Measurements from ENCODE around the gene IFI6. TPM values are rescaled to one million over a fixed set of nuclear protein-coding genes. Genes with fewer than 3 reads are reported as not detected.
"Not testable (repeated sequence)": the region's sequence is repeated elsewhere in the genome, so short reads cannot be mapped to it uniquely, and the experiment has no call there.

Gene IFI6
- total and polyA plus RNA-seq, 4 donors, result 5.9 to 339 (median 169) TPM

DNA sequence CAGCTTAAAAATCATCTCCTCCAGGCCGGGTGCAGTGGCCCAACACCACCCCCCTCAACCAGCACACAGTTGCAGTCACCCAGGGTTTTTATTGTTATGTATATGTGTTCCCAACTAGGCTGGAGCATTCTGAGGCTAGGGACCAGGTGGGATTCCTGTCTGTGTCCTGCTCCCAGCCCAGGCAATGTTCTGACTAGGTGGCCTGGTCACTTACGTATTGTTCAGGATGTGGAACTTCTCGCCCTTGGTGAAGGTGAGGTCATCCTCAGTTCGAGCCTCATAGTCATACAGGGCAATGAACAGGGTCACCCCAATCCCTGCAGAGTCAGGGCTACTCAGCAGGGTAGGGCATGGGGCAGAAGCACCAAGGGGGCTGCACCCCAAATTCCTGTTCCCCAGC lies 49.2 kb downstream of the IFI6 start:
- H3K9ac ChIP-seq (ENCODE audit: low read depth in 1 of 2, low read length in 2 of 2), result no peak overlapping the region
- H3K27ac ChIP-seq (ENCODE audit: low read depth in 1 of 2, low read length in 2 of 2), result no peak overlapping the region
- TF ChIP-seq MAX (IDR thresholded peaks at IDR 0.05), result no peak
- no peak for TF ChIP-seq TAF1 (conservative IDR thresholded peaks at IDR 0.05)
- TF ChIP-seq HNF4G (IDR thresholded peaks at IDR 0.05), result no peak
- TF ChIP-seq GABPA (IDR thresholded peaks at IDR 0.05 in 1 of 2, conservative IDR thresholded peaks at IDR 0.05 in 1 of 2), result no peak
- TF ChIP-seq YY1 (IDR thresholded peaks at IDR 0.05), result no peak
- TF ChIP-seq, protein P1, sequence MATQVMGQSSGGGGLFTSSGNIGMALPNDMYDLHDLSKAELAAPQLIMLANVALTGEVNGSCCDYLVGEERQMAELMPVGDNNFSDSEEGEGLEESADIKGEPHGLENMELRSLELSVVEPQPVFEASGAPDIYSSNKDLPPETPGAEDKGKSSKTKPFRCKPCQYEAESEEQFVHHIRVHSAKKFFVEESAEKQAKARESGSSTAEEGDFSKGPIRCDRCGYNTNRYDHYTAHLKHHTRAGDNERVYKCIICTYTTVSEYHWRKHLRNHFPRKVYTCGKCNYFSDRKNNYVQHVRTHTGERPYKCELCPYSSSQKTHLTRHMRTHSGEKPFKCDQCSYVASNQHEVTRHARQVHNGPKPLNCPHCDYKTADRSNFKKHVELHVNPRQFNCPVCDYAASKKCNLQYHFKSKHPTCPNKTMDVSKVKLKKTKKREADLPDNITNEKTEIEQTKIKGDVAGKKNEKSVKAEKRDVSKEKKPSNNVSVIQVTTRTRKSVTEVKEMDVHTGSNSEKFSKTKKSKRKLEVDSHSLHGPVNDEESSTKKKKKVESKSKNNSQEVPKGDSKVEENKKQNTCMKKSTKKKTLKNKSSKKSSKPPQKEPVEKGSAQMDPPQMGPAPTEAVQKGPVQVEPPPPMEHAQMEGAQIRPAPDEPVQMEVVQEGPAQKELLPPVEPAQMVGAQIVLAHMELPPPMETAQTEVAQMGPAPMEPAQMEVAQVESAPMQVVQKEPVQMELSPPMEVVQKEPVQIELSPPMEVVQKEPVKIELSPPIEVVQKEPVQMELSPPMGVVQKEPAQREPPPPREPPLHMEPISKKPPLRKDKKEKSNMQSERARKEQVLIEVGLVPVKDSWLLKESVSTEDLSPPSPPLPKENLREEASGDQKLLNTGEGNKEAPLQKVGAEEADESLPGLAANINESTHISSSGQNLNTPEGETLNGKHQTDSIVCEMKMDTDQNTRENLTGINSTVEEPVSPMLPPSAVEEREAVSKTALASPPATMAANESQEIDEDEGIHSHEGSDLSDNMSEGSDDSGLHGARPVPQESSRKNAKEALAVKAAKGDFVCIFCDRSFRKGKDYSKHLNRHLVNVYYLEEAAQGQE (IDR thresholded peaks at IDR 0.05), result no peak
- TF ChIP-seq, protein P2, sequence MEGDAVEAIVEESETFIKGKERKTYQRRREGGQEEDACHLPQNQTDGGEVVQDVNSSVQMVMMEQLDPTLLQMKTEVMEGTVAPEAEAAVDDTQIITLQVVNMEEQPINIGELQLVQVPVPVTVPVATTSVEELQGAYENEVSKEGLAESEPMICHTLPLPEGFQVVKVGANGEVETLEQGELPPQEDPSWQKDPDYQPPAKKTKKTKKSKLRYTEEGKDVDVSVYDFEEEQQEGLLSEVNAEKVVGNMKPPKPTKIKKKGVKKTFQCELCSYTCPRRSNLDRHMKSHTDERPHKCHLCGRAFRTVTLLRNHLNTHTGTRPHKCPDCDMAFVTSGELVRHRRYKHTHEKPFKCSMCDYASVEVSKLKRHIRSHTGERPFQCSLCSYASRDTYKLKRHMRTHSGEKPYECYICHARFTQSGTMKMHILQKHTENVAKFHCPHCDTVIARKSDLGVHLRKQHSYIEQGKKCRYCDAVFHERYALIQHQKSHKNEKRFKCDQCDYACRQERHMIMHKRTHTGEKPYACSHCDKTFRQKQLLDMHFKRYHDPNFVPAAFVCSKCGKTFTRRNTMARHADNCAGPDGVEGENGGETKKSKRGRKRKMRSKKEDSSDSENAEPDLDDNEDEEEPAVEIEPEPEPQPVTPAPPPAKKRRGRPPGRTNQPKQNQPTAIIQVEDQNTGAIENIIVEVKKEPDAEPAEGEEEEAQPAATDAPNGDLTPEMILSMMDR (IDR thresholded peaks at IDR 0.05; ENCODE audit: low read depth, low read length, missing input control), result no peak
- TF ChIP-seq JUND (IDR thresholded peaks at IDR 0.05), result no peak
- TF ChIP-seq ATF3 (IDR thresholded peaks at IDR 0.05), result no peak
- no peak for TF ChIP-seq SP1 (IDR thresholded peaks at IDR 0.05)
- no peak for TF ChIP-seq NR2F2 (IDR thresholded peaks at IDR 0.05)
- no peak for TF ChIP-seq RAD21 (IDR thresholded peaks at IDR 0.05)
- no peak for TF ChIP-seq RXRA (IDR thresholded peaks at IDR 0.05)
- TF ChIP-seq FOXA1 (IDR thresholded peaks at IDR 0.05), result no peak
- 83% methylated on average over 4 of the region's 4 CpGs for WGBS
- no peak for DNase-seq (ENCODE audit: low spot score)
- H3K36me3 ChIP-seq (ENCODE audit: control insufficient read depth in 4 of 4, insufficient read depth in 3 of 4, low read depth in 1 of 4, low read length in 3 of 4), result no peaks in the 10 kb centered on the region
- no peaks in the 10 kb centered on the region for H3K27me3 ChIP-seq (ENCODE audit: control insufficient read depth in 4 of 4, insufficient read depth in 4 of 4, low read length in 3 of 4)
- H3K9me3 ChIP-seq (ENCODE audit: control insufficient read depth in 4 of 4, low read length in 3 of 4), result no peaks in the 10 kb centered on the region
- no peak overlapping the region for H3K4me3 ChIP-seq (ENCODE audit: low read depth in 1 of 3, low read length in 3 of 3)
- peaks cover 0 to 7% (median 0%) of the 10 kb centered on the region in 4 donors for H3K4me1 ChIP-seq (ENCODE audit: control insufficient read depth in 4 of 4, insufficient read depth in 4 of 4, low read length in 3 of 4)

- Histone ChIP-seq H3K36me3 (ENCODE audit: control insufficient read depth in 4 of 4, insufficient read depth in 3 of 4, low read depth in 1 of 4, low read length in 3 of 4) (no peaks in the 10 kb centered on the region), H3K4me1 (ENCODE audit: control insufficient read depth in 4 of 4, insufficient read depth in 4 of 4, low read length in 3 of 4) (peaks cover 0 to 7% (median 0%) of the 10 kb centered on the region in 4 donors)
Measured at GRCh38 chr1:27621051-27621920, 50.7 kb downstream of the IFI6 start.

DNA sequence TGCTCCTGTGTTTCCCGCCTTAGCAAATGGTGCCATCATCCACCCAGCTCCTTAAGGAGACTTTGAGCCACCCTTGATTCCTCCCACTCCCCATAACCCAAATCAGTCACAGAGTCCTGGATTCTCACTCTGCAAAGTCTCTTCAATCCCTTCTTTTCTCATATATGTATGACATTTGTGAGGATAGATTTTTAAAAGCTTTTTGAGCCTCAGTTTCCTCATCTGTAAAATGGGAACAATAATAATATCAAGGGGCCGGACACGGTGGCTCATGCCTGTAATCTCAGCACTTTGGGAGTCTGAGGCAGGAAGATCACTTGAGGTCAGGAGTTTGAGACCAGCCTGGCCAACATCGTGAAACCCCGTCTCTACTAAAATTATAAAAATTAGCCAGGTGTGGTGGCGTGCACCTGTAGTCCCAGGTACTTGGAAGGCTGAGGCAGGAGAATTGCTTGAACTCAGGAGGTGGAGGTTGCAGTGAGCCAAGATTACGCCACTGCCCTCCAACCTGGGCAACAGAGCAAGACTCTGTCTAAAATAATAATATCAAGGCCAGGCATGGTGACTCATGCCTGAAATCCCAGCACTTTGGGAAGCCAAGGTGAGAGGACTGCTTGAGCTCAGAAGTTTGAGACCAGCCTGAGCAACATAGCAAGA lies 52.1 kb downstream of the IFI6 start:
- H3K9ac ChIP-seq (ENCODE audit: low read depth in 1 of 2, low read length in 2 of 2); H3K4me3 ChIP-seq (ENCODE audit: low read depth in 1 of 3, low read length in 3 of 3); H3K27ac ChIP-seq (ENCODE audit: low read depth in 1 of 2, low read length in 2 of 2); H3K36me3 ChIP-seq (ENCODE audit: control insufficient read depth in 4 of 4, insufficient read depth in 3 of 4, low read depth in 1 of 4, low read length in 3 of 4); H3K4me1 ChIP-seq (ENCODE audit: control insufficient read depth in 4 of 4, insufficient read depth in 4 of 4, low read length in 3 of 4); DNase-seq (ENCODE audit: low spot score); H3K9me3 ChIP-seq (ENCODE audit: control insufficient read depth in 4 of 4, low read length in 3 of 4); H3K27me3 ChIP-seq (ENCODE audit: control insufficient read depth in 4 of 4, insufficient read depth in 4 of 4, low read length in 3 of 4): not testable (repeated sequence)
- WGBS, result 95% methylated on average over 7 of the region's 7 CpGs

More at GRCh38 chr1:27621051-27621920, 50.7 kb downstream of the IFI6 start:
- TF ChIP-seq RAD21 (IDR thresholded peaks at IDR 0.05) (no peak), HNF4A (conservative IDR thresholded peaks at IDR 0.05) (peak in 1 of 2 donors; percentile 38)
- H3K27me3 ChIP-seq (ENCODE audit: control insufficient read depth in 4 of 4, insufficient read depth in 4 of 4, low read length in 3 of 4), result no peaks in the 10 kb centered on the region
- no peak overlapping the region for H3K4me3 ChIP-seq (ENCODE audit: low read depth in 1 of 3, low read length in 3 of 3)
- WGBS, result 57% methylated on average over 7 of the region's 7 CpGs
- DNase-seq (ENCODE audit: low spot score), result no peak
- H3K27ac ChIP-seq (ENCODE audit: low read depth in 1 of 2, low read length in 2 of 2), result no peak overlapping the region
- no peaks in the 10 kb centered on the region for H3K9me3 ChIP-seq (ENCODE audit: control insufficient read depth in 4 of 4, low read length in 3 of 4)
- no peak overlapping the region for H3K9ac ChIP-seq (ENCODE audit: low read depth in 1 of 2, low read length in 2 of 2)
